Astrocyte (in vitro differentiated cells and primary cell): ENCODE data around the gene NDUFS8. TPM values are rescaled to one million over a fixed set of nuclear protein-coding genes. Genes with fewer than 3 reads are reported as not detected.

Experiments used
- DNase-seq: peaks from one replicate; pipeline ENCODE4 v3.0.0-alpha.2; 2010; ENCODE audit warnings: low read depth
- FAIRE-seq: peaks from 2 replicates; lab custom pipeline; 2011; peaks lifted over from hg19 to GRCh38; lab: Jason Lieb, UNC
- H2AFZ ChIP-seq: 2 replicates; pipeline ENCODE4 v1.6.0; 2012; ENCODE audit warnings: low read depth, low read length, inconsistent platforms
- H3K27ac ChIP-seq: 2 replicates; pipeline ENCODE4 v1.5.1; 2011; ENCODE audit warnings: low read depth, low read length, inconsistent platforms
- H3K27me3 ChIP-seq: 2 replicates; pipeline ENCODE4 v1.6.0; 2011; ENCODE audit warnings: low read length, inconsistent platforms; ENCODE audit not compliant: insufficient read depth
- H3K36me3 ChIP-seq: 2 replicates; pipeline ENCODE4 v1.5.1; 2011; ENCODE audit warnings: low read length, inconsistent platforms; ENCODE audit not compliant: insufficient read depth
- H3K4me1 ChIP-seq: 2 replicates; pipeline ENCODE4 v1.5.1; 2011; ENCODE audit warnings: low read length, inconsistent platforms; ENCODE audit not compliant: insufficient read depth
- H3K4me2 ChIP-seq: 2 replicates; pipeline ENCODE4 v1.6.0; 2012; ENCODE audit warnings: low read length, inconsistent platforms
- H3K4me3 ChIP-seq: 2 replicates; pipeline ENCODE4 v1.5.1; 2011; ENCODE audit warnings: low read depth, mild to moderate bottlenecking, low read length, inconsistent platforms; ENCODE audit not compliant: insufficient read depth
- H3K79me2 ChIP-seq: 2 replicates; pipeline ENCODE4 v1.6.0; 2012; ENCODE audit warnings: mild to moderate bottlenecking, low read length, inconsistent platforms; ENCODE audit not compliant: insufficient read depth
- H3K9ac ChIP-seq: 2 replicates; pipeline ENCODE4 v1.6.0; 2012; ENCODE audit warnings: mild to moderate bottlenecking, low read length, inconsistent platforms
- H3K9me3 ChIP-seq: 2 replicates; pipeline ENCODE4 v1.5.1; 2012; ENCODE audit warnings: low read depth, mild to moderate bottlenecking, low read length, inconsistent platforms; ENCODE audit not compliant: insufficient read depth
- H4K20me1 ChIP-seq: 2 replicates; pipeline ENCODE4 v1.6.0; 2012; ENCODE audit warnings: low read length, inconsistent platforms; ENCODE audit not compliant: insufficient read depth
- H3K27ac Mint-ChIP-seq: one replicate; pipeline ENCODE4 v1.8.0; 2021; ENCODE audit warnings: mild to moderate bottlenecking, mixed read lengths; ENCODE audit not compliant: unreplicated experiment
- H3K27me3 Mint-ChIP-seq: one replicate; pipeline ENCODE4 v1.8.0; 2021; ENCODE audit warnings: low read depth, mixed read lengths; ENCODE audit not compliant: unreplicated experiment
- H3K36me3 Mint-ChIP-seq: one replicate; pipeline ENCODE4 v1.8.0; 2021; ENCODE audit warnings: low read depth, mixed read lengths; ENCODE audit not compliant: unreplicated experiment
- H3K4me1 Mint-ChIP-seq: one replicate; pipeline ENCODE4 v1.8.0; 2021; ENCODE audit warnings: low read depth, mixed read lengths; ENCODE audit not compliant: unreplicated experiment
- H3K4me3 Mint-ChIP-seq: one replicate; pipeline ENCODE4 v1.8.0; 2021; ENCODE audit warnings: mild to moderate bottlenecking, moderate library complexity, mixed read lengths; ENCODE audit not compliant: unreplicated experiment
- H3K9me3 Mint-ChIP-seq: one replicate; pipeline ENCODE4 v1.8.0; 2021; ENCODE audit warnings: mild to moderate bottlenecking, mixed read lengths; ENCODE audit not compliant: unreplicated experiment
- EZH2 ChIP-seq: IDR thresholded peaks from 2 replicates; pipeline ENCODE4 v1.6.1; 2012; ENCODE audit warnings: mild to moderate bottlenecking, low read length, inconsistent platforms; ENCODE audit not compliant: insufficient read depth
- total RNA-seq: library from RNA; stranded (reverse); gene quantifications from 2 replicates; pipeline ENCODE4 v1.2.1, GENCODE V29; 2021
- TF ChIP-seq, protein P1 (sequence below): IDR thresholded peaks from 2 replicates; pipeline ENCODE4 v1.5.1; 2011; ENCODE audit warnings: low read depth, mild to moderate bottlenecking, inconsistent platforms, low read length, moderate library complexity; ENCODE audit not compliant: insufficient read depth

The NDUFS8 gene
- total RNA-seq, 1 donor from 2014 or later: 159 TPM

DNA sequence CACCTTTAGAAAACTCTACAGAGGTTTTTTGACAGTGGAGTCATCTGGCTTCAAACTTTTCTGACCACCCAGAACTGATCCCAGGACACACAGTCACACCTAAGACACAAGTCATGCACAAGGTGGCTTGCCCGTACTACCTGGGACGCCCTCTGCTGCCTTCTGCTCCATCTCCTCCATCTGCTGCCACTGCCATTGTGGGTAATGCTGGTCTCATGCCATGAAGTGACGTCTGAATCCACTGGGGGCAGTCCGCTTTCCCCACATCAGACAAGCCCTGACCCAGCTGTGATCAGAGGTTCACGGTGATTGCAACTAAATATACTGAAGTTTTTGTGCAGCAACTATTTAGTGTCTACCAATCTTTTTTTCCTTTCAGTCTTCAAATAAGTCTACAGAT is 5.4 kb upstream of the NDUFS8 start:
- Histone ChIP-seq H3K79me2 (peaks cover 8% of the 10 kb centered on the region), H4K20me1 (no peaks in the 10 kb centered on the region), H2AFZ (no peak overlapping the region), H3K36me3 (no peaks in the 10 kb centered on the region), H3K9ac (no peak overlapping the region), H3K4me1 (peaks cover 41% of the 10 kb centered on the region), H3K9me3 (no peaks in the 10 kb centered on the region), H3K4me2 (no peak overlapping the region), H3K4me3 (no peak overlapping the region), H3K27ac (no peak overlapping the region), H3K27me3 (no peaks in the 10 kb centered on the region)
- Mint-ChIP-seq H3K27me3 (no peaks in the 10 kb centered on the region), H3K4me3 (no peak overlapping the region), H3K9me3 (no peaks in the 10 kb centered on the region), H3K4me1 (peaks cover 24% of the 10 kb centered on the region), H3K27ac (no peak overlapping the region), H3K36me3 (peaks cover 14% of the 10 kb centered on the region)
- DNase-seq (no peak), FAIRE-seq (no peak)
- TF ChIP-seq, protein P1, sequence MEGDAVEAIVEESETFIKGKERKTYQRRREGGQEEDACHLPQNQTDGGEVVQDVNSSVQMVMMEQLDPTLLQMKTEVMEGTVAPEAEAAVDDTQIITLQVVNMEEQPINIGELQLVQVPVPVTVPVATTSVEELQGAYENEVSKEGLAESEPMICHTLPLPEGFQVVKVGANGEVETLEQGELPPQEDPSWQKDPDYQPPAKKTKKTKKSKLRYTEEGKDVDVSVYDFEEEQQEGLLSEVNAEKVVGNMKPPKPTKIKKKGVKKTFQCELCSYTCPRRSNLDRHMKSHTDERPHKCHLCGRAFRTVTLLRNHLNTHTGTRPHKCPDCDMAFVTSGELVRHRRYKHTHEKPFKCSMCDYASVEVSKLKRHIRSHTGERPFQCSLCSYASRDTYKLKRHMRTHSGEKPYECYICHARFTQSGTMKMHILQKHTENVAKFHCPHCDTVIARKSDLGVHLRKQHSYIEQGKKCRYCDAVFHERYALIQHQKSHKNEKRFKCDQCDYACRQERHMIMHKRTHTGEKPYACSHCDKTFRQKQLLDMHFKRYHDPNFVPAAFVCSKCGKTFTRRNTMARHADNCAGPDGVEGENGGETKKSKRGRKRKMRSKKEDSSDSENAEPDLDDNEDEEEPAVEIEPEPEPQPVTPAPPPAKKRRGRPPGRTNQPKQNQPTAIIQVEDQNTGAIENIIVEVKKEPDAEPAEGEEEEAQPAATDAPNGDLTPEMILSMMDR: no peak
- TF ChIP-seq EZH2: no peak

DNA sequence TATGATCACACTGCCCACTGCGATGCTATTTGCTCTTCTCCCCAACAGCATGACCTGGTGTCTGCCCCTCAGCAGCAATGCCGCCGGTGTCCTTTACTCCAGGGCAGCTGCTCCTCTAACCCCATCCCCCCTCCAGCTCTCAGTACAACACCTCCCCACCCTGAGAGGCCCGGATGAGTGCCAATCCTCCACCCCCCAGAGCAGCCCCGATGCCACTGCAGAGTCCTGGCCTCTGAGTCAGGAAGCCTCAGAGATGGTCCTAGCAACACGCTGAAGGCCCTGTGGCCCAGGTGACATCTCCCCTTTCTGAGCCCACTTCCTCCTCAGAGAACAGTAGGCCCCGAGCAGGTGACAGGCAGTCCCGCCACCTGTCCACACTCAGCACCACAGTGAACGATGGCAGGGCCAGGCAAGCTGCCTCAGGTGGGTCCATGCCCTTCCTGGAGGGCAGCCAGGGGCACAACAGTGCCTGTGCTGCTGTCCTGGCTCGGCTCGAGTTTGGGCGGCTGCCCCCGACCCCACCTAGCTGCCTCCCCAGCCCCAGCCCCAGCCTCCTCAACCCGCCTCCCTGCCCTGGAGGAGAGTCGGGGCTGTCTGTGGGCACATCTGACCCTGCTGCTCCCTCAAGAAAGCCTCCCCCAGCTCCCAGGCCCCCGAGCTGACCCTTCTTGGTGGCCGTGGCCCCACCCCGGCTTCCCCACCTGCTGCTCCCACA is 3.9 kb upstream of the NDUFS8 start:
- H3K9ac ChIP-seq: peak overlapping the region; percentile 78
- no peak for FAIRE-seq

More for the DNA sequence above, 3.9 kb upstream of the NDUFS8 start:
- Histone ChIP-seq H4K20me1 (no peaks in the 10 kb centered on the region), H3K79me2 (peaks cover 19% of the 10 kb centered on the region), H3K4me1 (peaks cover 49% of the 10 kb centered on the region), H3K4me3 (no peak overlapping the region), H3K4me2 (peak overlapping the region; percentile 10), H3K36me3 (no peaks in the 10 kb centered on the region), H3K27ac (peak overlapping the region; percentile 93), H3K27me3 (no peaks in the 10 kb centered on the region), H2AFZ (no peak overlapping the region), H3K9me3 (no peaks in the 10 kb centered on the region)
- no peak for TF ChIP-seq EZH2
- TF ChIP-seq, protein P1: no peak
- H3K27ac Mint-ChIP-seq: no peak overlapping the region
- H3K27me3 Mint-ChIP-seq: no peaks in the 10 kb centered on the region
- no peaks in the 10 kb centered on the region for H3K9me3 Mint-ChIP-seq
- DNase-seq: no peak
- H3K36me3 Mint-ChIP-seq: peaks cover 14% of the 10 kb centered on the region
- H3K4me1 Mint-ChIP-seq: peaks cover 29% of the 10 kb centered on the region
- peak overlapping the region; percentile 9 for H3K4me3 Mint-ChIP-seq
